ENCODE data around the gene KLHDC4. TPM values are rescaled to one million over a fixed set of nuclear protein-coding genes. Genes with fewer than 3 reads are reported as not detected.

KLHDC4 gene
- total and polyA plus RNA-seq, 7 donors, result 12.7 to 71.0 (median 25.5) TPM

DNA sequence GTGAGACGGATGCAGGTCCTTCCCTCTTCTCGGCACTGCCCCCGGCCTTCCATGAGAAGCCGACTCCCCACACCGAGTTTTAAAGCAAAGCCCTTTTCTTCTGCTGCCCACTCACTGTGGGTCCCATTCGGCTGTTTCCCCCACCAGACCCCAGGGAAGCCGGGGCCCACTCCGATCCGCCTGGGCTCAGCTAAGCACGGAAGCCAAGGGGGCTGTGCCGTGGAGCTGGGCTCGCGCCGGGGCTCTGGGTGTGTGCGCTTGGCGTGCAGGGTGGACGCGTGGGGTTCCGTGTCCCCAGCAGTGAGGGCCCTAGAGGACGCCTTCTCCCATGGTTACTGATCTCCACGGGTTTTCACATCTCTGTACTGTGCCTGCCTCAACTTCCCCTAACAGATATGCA is 68.5 kb downstream of the KLHDC4 start:
- Histone ChIP-seq H3K9me3 (no peaks in the 10 kb centered on the region), H3K4me3 (no peak overlapping the region), H3K4me1 (no peaks in the 10 kb centered on the region), H3K27ac (no peak overlapping the region), H3K36me3 (peaks cover 0 to 9% (median 2%) of the 10 kb centered on the region in 4 donors), H3K27me3 (no peaks in the 10 kb centered on the region)
- DNase-seq, result no peak
- intact Hi-C loops (cut with DNase I), result no loop called here
- 94 to 96% methylated on average over 21 of the region's 21 CpGs for WGBS, 2 donors
- TF ChIP-seq POLR2A (IDR thresholded peaks at IDR 0.05), result no peak
- TF ChIP-seq POLR2AphosphoS5 (IDR thresholded peaks at IDR 0.05), result no peak
- no peak for TF ChIP-seq EP300 (IDR thresholded peaks at IDR 0.05)
- TF ChIP-seq, protein P1, sequence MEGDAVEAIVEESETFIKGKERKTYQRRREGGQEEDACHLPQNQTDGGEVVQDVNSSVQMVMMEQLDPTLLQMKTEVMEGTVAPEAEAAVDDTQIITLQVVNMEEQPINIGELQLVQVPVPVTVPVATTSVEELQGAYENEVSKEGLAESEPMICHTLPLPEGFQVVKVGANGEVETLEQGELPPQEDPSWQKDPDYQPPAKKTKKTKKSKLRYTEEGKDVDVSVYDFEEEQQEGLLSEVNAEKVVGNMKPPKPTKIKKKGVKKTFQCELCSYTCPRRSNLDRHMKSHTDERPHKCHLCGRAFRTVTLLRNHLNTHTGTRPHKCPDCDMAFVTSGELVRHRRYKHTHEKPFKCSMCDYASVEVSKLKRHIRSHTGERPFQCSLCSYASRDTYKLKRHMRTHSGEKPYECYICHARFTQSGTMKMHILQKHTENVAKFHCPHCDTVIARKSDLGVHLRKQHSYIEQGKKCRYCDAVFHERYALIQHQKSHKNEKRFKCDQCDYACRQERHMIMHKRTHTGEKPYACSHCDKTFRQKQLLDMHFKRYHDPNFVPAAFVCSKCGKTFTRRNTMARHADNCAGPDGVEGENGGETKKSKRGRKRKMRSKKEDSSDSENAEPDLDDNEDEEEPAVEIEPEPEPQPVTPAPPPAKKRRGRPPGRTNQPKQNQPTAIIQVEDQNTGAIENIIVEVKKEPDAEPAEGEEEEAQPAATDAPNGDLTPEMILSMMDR (IDR thresholded peaks at IDR 0.05), result no peak

DNA sequence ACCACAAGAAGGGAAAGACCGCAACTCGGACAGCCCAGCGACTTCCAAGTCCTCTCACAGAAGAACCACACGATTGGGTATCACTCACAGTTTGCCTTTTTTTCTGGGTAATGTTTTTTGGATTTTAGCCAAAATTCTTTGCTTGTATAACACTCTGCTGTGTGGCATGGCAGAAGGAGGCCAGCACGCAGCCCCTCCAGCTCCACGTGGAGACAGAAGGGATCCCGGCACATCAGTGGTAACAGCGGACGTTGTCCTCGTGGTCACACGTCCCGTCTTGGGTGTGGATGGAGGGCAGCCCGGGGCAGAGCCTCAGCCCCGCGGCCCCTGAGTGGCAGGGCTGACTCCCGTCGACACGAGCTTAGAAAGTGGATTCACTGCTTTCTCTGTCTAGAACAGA is 69.1 kb downstream of the KLHDC4 start:
- H3K27me3 ChIP-seq, result no peaks in the 10 kb centered on the region
- H3K9me3 ChIP-seq, result no peaks in the 10 kb centered on the region
- no peak overlapping the region for H3K27ac ChIP-seq
- peaks cover 0 to 8% (median 2%) of the 10 kb centered on the region in 4 donors for H3K36me3 ChIP-seq
- no peak for TF ChIP-seq POLR2A (IDR thresholded peaks at IDR 0.05)
- TF ChIP-seq EP300 (IDR thresholded peaks at IDR 0.05), result no peak
- no peak for TF ChIP-seq POLR2AphosphoS5 (IDR thresholded peaks at IDR 0.05)
- TF ChIP-seq, protein P1 (IDR thresholded peaks at IDR 0.05), result no peak
- no peak for DNase-seq
- no peak overlapping the region for H3K4me3 ChIP-seq
- intact Hi-C loops (cut with DNase I), result no loop called here
- H3K4me1 ChIP-seq, result peaks cover 0 to under 1% (median 0%) of the 10 kb centered on the region in 4 donors
- WGBS, 2 donors, result 90% methylated on average over 18 of the region's 18 CpGs

DNA sequence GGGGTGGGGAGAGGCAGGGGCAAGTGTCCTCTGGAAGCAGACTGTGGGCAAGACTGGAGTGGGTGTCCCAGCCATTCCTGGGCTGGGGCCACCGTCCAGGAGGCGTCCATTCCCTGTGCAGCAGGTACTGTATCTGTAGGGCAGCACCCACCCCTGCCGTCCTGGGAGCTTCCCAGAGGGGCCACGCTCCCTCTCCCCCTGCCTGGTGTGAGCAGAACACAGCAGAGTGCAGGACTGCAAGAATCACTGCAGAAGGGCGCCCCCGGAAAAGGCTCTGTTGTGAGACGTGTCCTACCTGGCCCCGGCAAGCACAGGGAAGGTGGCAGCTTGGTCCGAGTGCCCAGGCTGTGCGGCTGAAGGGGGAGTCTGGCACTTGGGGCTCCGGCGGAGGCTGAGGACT is 70.3 kb downstream of the KLHDC4 start:
- peaks cover 0 to 8% (median 3%) of the 10 kb centered on the region in 4 donors for H3K4me1 ChIP-seq
- peaks cover 0 to 8% (median 2%) of the 10 kb centered on the region in 4 donors for H3K36me3 ChIP-seq
- no peak overlapping the region for H3K4me3 ChIP-seq
- no peak for TF ChIP-seq POLR2A (IDR thresholded peaks at IDR 0.05)
- no peak for TF ChIP-seq EP300 (IDR thresholded peaks at IDR 0.05)
- TF ChIP-seq POLR2AphosphoS5 (IDR thresholded peaks at IDR 0.05), result no peak
- TF ChIP-seq, protein P1 (IDR thresholded peaks at IDR 0.05), result no peak
- no peak overlapping the region for H3K27ac ChIP-seq
- no peak for DNase-seq
- intact Hi-C loops (cut with DNase I), result no loop called here
- H3K27me3 ChIP-seq, result peaks cover 0 to 11% (median 2%) of the 10 kb centered on the region in 3 donors
- H3K9me3 ChIP-seq, result no peaks in the 10 kb centered on the region
- 93 to 95% methylated on average over 12 of the region's 12 CpGs for WGBS, 2 donors

DNA sequence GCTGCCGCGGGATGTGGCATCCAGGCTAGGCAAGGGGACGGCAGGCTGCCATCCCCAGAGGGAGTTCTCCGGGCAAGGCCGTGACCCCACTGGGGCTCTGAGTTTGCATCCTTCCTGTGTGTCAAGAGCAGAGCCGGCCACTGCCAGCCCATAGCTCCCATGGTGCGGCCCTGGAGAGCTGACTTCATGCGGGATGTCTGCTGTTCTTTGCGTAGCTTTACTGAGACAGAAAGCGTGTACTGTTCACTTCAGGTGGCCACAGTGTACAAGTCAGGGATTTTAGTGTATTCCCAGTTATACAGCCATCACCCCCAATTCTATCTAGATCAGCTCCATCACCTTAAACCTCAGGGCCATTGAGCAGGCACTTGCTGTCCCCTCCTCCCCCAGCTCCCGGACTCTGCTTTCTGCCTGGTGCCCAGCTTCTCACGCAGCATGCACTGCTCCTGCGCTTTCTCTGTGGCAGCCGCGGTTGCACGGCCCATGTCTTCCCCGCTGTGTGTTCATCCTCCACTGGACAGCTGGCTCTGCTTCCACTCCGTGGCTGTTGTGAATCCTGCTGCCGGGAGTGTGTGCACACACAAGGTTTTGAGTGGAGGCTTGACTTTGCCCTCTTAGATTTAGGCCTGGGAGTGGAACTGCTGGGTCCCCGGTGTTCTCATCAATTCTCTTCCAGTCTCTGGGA is 71.2 kb downstream of the KLHDC4 start:
- no peak for DNase-seq
- Histone ChIP-seq H3K36me3 (peaks cover 0 to 4% (median under 1%) of the 10 kb centered on the region in 4 donors), H3K27ac (no peak overlapping the region), H3K27me3 (peaks cover 0 to 21% (median 11%) of the 10 kb centered on the region in 3 donors), H3K4me1 (peaks cover 0 to 8% (median 3%) of the 10 kb centered on the region in 4 donors), H3K4me3 (no peak overlapping the region), H3K9me3 (no peaks in the 10 kb centered on the region)
- TF ChIP-seq EP300 (IDR thresholded peaks at IDR 0.05) (no peak), POLR2A (IDR thresholded peaks at IDR 0.05) (no peak), POLR2AphosphoS5 (IDR thresholded peaks at IDR 0.05) (no peak)
- TF ChIP-seq, protein P1 (IDR thresholded peaks at IDR 0.05), result no peak
- 90 to 92% methylated on average over 20 of the region's 20 CpGs for whole genome bisulfite sequencing, 2 donors
- intact Hi-C loops (cut with DNase I), result no loop called here
